Activated T-cell treated with anti-CD3 and anti-CD28 coated beads, Interleukin-2, amount 50 U/mL, for 24 hours (primary cell): ENCODE results near the gene ZNF652.
"Not testable (repeated sequence)": the region's sequence is repeated elsewhere in the genome, so short reads cannot be mapped to it uniquely, and the experiment has no call there.

ENCODE experiments used
- DNase-seq: peaks from one replicate; pipeline ENCODE4 v3.0.0-alpha.2; 2020
- H3K27ac Mint-ChIP-seq: 2 replicates; pipeline ENCODE4 v1.8.0; 2020; ENCODE audit warnings: mild to moderate bottlenecking, mixed read lengths
- H3K27me3 Mint-ChIP-seq: 2 replicates; pipeline ENCODE4 v1.8.0; 2020; ENCODE audit warnings: mixed read lengths
- H3K36me3 Mint-ChIP-seq: 2 replicates; pipeline ENCODE4 v1.8.0; 2020; ENCODE audit warnings: low read depth, mixed read lengths
- H3K4me1 Mint-ChIP-seq: 2 replicates; pipeline ENCODE4 v1.8.0; 2020; ENCODE audit warnings: low read depth, mixed read lengths
- H3K4me3 Mint-ChIP-seq: 2 replicates; pipeline ENCODE4 v1.8.0; 2020; ENCODE audit warnings: mild to moderate bottlenecking, moderate library complexity, mixed read lengths
- H3K9me3 Mint-ChIP-seq: 2 replicates; pipeline ENCODE4 v1.8.0; 2020; ENCODE audit warnings: mixed read lengths

ZNF652 gene

DNA sequence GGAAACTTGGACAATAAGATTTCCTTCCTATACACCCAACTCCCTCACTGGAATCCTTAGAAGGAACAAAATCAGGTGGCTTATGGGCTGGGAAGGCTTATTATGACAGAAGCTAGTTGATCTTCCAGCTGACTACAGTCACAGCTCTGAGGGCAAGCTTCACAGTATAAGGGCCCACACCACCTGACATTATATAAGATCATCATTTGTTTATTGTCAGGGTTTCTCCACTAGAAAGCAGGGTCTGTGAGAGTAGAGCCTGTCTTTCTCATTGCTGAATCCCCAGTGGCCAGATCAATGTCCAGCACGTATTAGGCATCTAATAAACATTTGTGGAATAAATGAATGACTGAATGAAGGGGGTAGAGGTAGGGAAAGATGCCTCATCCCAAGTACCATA, 73.7 kb downstream of the ZNF652 start:
- Mint-ChIP-seq H3K4me1 (peaks cover 7% of the 10 kb centered on the region), H3K27me3 (no peaks in the 10 kb centered on the region), H3K4me3 (no peak overlapping the region), H3K27ac (no peak overlapping the region), H3K9me3 (no peaks in the 10 kb centered on the region), H3K36me3 (no peaks in the 10 kb centered on the region)
- no peak for DNase-seq

DNA sequence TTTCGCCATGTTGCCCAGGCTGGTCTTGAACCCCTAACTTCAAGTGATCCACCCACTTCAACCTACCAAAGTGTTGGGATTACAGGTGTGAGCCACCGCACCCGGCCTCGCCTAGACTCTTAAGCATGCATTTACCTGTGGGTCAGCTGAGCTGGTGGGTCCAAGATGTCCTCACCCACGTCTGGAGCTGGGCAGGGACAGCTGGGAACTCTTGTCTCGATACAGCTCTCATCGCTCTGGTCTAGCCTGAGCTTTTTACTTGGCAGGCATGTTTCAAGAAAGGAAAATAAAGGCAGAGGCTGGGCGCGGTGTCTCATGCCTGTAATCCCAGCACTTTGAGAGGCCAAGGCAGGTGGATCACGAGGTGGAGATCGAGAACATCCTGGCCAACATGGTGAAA, 74.6 kb downstream of the ZNF652 start:
- H3K27me3 Mint-ChIP-seq, result no peaks in the 10 kb centered on the region
- H3K4me3 Mint-ChIP-seq, result no peak overlapping the region
- DNase-seq, result no peak
- no peak overlapping the region for H3K27ac Mint-ChIP-seq
- H3K36me3 Mint-ChIP-seq, result no peaks in the 10 kb centered on the region
- no peaks in the 10 kb centered on the region for H3K9me3 Mint-ChIP-seq
- H3K4me1 Mint-ChIP-seq, result no peaks in the 10 kb centered on the region

GRCh38 chr17:49286261-49286973, 75.6 kb downstream of the ZNF652 start:
- not testable (repeated sequence) for H3K4me1 Mint-ChIP-seq, H3K27ac Mint-ChIP-seq, H3K27me3 Mint-ChIP-seq, H3K9me3 Mint-ChIP-seq, DNase-seq, H3K4me3 Mint-ChIP-seq, H3K36me3 Mint-ChIP-seq

DNA sequence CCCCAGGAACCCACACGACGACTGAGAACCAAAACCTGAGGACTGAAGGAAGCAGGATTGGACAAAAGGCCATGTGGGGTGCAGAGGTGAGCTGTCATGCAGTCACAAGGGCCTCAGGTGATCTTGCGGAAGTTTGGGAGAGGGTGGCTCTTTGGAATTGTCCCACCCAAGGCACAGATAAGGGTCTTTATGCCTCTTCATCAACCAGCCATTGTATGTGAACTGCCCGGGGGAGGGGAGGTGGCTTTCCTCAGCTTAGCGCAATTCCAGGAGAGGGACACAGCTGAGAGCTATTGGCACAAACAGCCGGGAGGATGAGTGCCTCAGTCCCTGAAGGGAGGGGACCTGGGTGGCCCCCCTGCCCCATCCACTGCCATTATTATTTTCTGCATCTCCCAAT, 76.3 kb downstream of the ZNF652 start:
- Mint-ChIP-seq H3K27ac (no peak overlapping the region), H3K36me3 (no peaks in the 10 kb centered on the region), H3K4me3 (no peak overlapping the region), H3K4me1 (no peaks in the 10 kb centered on the region), H3K27me3 (no peaks in the 10 kb centered on the region), H3K9me3 (no peaks in the 10 kb centered on the region)
- DNase-seq, result no peak

GRCh38 chr17:49280918-49281317, 81.1 kb downstream of the ZNF652 start:
- no peak overlapping the region for H3K4me3 Mint-ChIP-seq

DNA sequence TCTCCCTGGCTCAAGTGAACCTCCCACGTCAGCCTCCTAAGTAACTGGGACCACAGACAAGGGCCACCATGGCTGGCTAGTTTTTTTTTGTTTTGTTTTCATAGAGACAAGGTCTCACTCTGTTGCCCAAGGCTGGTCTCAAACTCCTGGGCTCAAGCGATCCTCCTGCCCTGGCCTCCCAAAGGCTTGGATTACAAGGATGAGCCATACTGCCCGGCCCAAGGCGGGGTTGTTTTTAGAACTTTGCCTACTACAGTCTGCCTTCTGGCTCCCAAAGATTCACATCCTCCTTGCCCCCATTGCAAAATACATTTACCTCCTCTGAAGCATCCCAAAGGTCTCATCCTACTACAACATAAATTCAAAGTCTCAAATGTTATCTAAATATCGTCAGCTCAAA, 82.0 kb downstream of the ZNF652 start:
- Mint-ChIP-seq H3K27me3 (no peaks in the 10 kb centered on the region), H3K36me3 (no peaks in the 10 kb centered on the region), H3K4me3 (no peak overlapping the region), H3K4me1 (no peaks in the 10 kb centered on the region), H3K9me3 (no peaks in the 10 kb centered on the region), H3K27ac (no peak overlapping the region)
- no peak for DNase-seq

More at GRCh38 chr17:49280918-49281317, 81.1 kb downstream of the ZNF652 start:
- Mint-ChIP-seq H3K27ac (no peak overlapping the region), H3K9me3 (no peaks in the 10 kb centered on the region), H3K36me3 (no peaks in the 10 kb centered on the region), H3K27me3 (no peaks in the 10 kb centered on the region), H3K4me1 (no peaks in the 10 kb centered on the region)
- no peak for DNase-seq

GRCh38 chr17:49279263-49280015, 82.6 kb downstream of the ZNF652 start:
- not testable (repeated sequence) for H3K4me1 Mint-ChIP-seq, H3K27me3 Mint-ChIP-seq, H3K9me3 Mint-ChIP-seq, H3K36me3 Mint-ChIP-seq, H3K27ac Mint-ChIP-seq, DNase-seq, H3K4me3 Mint-ChIP-seq

GRCh38 chr17:49278076-49278475, 84.0 kb downstream of the ZNF652 start:
- H3K36me3 Mint-ChIP-seq, result no peaks in the 10 kb centered on the region
- DNase-seq, result no peak
- H3K4me1 Mint-ChIP-seq, result no peaks in the 10 kb centered on the region
- H3K27ac Mint-ChIP-seq, result no peak overlapping the region
- H3K9me3 Mint-ChIP-seq, result no peaks in the 10 kb centered on the region
- no peaks in the 10 kb centered on the region for H3K27me3 Mint-ChIP-seq
- H3K4me3 Mint-ChIP-seq, result no peak overlapping the region

GRCh38 chr17:49277638-49278037, 84.4 kb downstream of the ZNF652 start:
- no peaks in the 10 kb centered on the region for H3K9me3 Mint-ChIP-seq
- no peak overlapping the region for H3K4me3 Mint-ChIP-seq
- no peaks in the 10 kb centered on the region for H3K27me3 Mint-ChIP-seq
- DNase-seq, result no peak
- no peaks in the 10 kb centered on the region for H3K4me1 Mint-ChIP-seq
- H3K36me3 Mint-ChIP-seq, result no peaks in the 10 kb centered on the region
- no peak overlapping the region for H3K27ac Mint-ChIP-seq

DNA sequence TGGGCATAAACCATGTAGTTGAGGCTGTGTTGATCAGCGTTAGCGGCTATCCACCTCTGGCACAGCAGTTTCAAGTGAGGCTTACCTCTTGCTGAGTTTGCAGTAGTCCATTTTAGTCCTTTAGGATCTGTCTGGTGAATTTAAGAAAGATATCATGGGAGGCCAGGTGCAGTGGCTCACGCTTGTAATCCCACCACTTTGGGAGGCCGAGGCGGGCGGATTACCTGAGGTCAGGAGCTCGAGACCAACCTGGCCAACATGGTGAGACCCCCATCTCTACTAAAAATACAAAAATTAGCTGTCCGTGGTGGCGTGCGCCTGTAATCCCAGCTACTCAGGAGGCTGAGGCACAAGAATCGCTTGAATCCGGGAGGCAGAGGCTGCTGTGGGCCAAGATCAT, 86.1 kb downstream of the ZNF652 start:
- not testable (repeated sequence) for H3K36me3 Mint-ChIP-seq, H3K4me1 Mint-ChIP-seq, H3K27ac Mint-ChIP-seq, H3K4me3 Mint-ChIP-seq, H3K9me3 Mint-ChIP-seq, H3K27me3 Mint-ChIP-seq, DNase-seq

DNA sequence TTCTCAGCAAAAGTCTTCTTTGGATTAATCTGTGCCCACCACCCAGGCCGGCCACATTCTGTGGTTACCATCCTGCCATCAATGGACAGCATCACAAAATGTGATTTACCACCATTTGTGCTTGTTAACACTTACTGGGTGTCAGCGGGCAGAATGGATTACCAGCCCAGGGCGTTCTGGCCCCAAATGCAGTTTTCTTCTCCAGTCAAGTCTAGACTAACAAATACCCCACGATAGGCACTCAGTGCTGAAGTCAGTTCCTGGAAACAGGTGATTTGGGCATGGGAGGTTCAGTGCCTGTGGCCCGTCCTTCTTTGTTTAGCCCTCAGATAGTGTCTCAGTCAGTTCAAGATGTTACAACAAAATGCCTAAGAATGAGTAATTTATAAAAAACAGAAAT, 92.7 kb downstream of the ZNF652 start:
- H3K4me1 Mint-ChIP-seq, result no peaks in the 10 kb centered on the region
- no peak for DNase-seq

GRCh38 chr17:49267912-49268311, 94.1 kb downstream of the ZNF652 start:
- Mint-ChIP-seq H3K4me1 (no peaks in the 10 kb centered on the region), H3K27ac (no peak overlapping the region)

More for the DNA sequence above, 92.7 kb downstream of the ZNF652 start:
- Mint-ChIP-seq H3K27me3 (no peaks in the 10 kb centered on the region), H3K36me3 (no peaks in the 10 kb centered on the region), H3K27ac (no peak overlapping the region), H3K4me3 (no peak overlapping the region), H3K9me3 (no peaks in the 10 kb centered on the region)

DNA sequence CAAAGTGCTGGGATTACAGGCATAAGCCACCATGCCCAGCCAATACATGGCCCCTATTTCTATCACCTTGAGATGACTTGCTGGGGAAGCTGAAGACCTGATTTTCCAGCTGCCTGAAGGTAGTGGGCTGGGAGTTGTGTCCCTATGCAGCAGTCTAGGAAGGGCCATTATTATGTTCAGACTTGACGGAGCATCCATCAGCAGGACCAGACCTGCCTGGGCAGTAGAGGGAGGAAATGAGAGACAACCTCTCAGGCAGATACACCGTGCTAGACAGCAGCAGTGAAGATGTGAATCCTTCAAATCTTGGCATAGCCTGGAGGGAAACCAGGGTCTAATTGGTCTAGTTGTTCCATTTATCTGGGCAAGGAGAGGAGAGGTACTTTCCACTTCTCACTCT, 95.8 kb downstream of the ZNF652 start:
- no peaks in the 10 kb centered on the region for H3K4me1 Mint-ChIP-seq
- DNase-seq, result no peak
- no peaks in the 10 kb centered on the region for H3K36me3 Mint-ChIP-seq
- no peaks in the 10 kb centered on the region for H3K9me3 Mint-ChIP-seq
- no peak overlapping the region for H3K4me3 Mint-ChIP-seq
- H3K27ac Mint-ChIP-seq, result no peak overlapping the region
- H3K27me3 Mint-ChIP-seq, result peaks cover 5% of the 10 kb centered on the region

More at GRCh38 chr17:49267912-49268311, 94.1 kb downstream of the ZNF652 start:
- Mint-ChIP-seq H3K4me3 (no peak overlapping the region), H3K27me3 (peaks cover 5% of the 10 kb centered on the region), H3K9me3 (no peaks in the 10 kb centered on the region), H3K36me3 (no peaks in the 10 kb centered on the region)
- no peak for DNase-seq

- H3K27ac Mint-ChIP-seq, H3K9me3 Mint-ChIP-seq, DNase-seq, H3K27me3 Mint-ChIP-seq, H3K36me3 Mint-ChIP-seq, H3K4me3 Mint-ChIP-seq: not testable (repeated sequence)
- peaks cover 12% of the 10 kb centered on the region for H3K4me1 Mint-ChIP-seq
Observed at GRCh38 chr17:49261540-49261939, 100.5 kb downstream of the ZNF652 start.

DNA sequence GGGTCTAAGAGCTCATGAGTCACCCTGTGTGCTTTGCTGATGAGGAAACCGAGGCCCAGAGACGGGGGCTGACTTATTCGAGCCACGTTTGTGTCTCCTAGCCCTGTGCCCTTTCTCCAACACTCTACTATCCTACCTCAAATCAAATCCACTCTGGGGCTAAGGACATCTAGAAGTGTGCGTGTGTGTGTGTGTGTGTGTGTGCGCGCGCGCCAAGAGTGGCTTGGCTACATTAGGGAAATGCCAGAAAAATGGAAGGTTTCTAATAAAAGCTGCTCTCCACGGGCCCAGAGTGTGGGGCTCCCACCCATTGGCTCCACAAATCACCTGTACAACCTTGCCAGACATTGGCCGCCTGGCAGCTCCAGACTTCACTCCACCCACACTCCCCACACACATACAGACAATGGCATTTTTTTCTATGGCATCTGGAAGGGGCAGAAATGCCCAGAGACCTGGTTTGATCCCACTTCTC, 101.2 kb downstream of the ZNF652 start:
- Mint-ChIP-seq H3K9me3 (no peaks in the 10 kb centered on the region), H3K4me3 (peak overlapping the region; percentile 78), H3K36me3 (no peaks in the 10 kb centered on the region), H3K4me1 (peaks cover 12% of the 10 kb centered on the region), H3K27ac (peak overlapping the region; percentile 81), H3K27me3 (peaks cover 8% of the 10 kb centered on the region)
- DNase-seq, result no peak
